Hepatocyte (in vitro differentiated cells): ENCODE results near the gene SLC16A9.

ENCODE experiments used
- CTCF ChIP-seq: fragments of 200-600 bp; sonication (generic); IDR thresholded peaks from 2 replicates; pipeline ENCODE4 v1.5.1; 2016; ENCODE audit warnings: antibody characterized with exemption, mild to moderate bottlenecking; ENCODE audit not compliant: poor library complexity
- EZH2 ChIP-seq: fragments of 200-600 bp; sonication (generic); IDR thresholded peaks from 2 replicates; pipeline ENCODE4 v1.6.1; 2016; ENCODE audit warnings: antibody characterized with exemption, mild to moderate bottlenecking, borderline replicate concordance
- EZH2phosphoT487 ChIP-seq: fragments of 200-600 bp; sonication (generic); IDR thresholded peaks from one replicate; pipeline ENCODE4 v1.6.1; 2018; ENCODE audit warnings: antibody characterized with exemption, mild to moderate bottlenecking, low read depth, moderate library complexity; ENCODE audit not compliant: unreplicated experiment, severe bottlenecking

- TF ChIP-seq EZH2, result no peak
- TF ChIP-seq CTCF, result peak; percentile 6
- no peak for TF ChIP-seq EZH2phosphoT487
Measured at GRCh38 chr10:59675812-59676211, 33.8 kb downstream of the SLC16A9 start.
